OCI-LY7 (cell line): Measurements from ENCODE around the gene SMIM45.

Experiments
- CTCF ChIP-seq: fragments of 200-600 bp; sonication (generic); conservative IDR thresholded peaks from 2 replicates; pipeline ENCODE4 v1.5.1; 2014; ENCODE audit warnings: mild to moderate bottlenecking, antibody characterized with exemption, low read length, moderate library complexity, mixed read lengths
- EZH2phosphoT487 ChIP-seq: fragments of 200-600 bp; sonication (generic); IDR thresholded peaks from 2 replicates; pipeline ENCODE4 v1.6.1; 2018; ENCODE audit warnings: low read depth, borderline replicate concordance, mild to moderate bottlenecking, mixed run types, antibody characterized with exemption, low read length, moderate library complexity, mixed read lengths

DNA sequence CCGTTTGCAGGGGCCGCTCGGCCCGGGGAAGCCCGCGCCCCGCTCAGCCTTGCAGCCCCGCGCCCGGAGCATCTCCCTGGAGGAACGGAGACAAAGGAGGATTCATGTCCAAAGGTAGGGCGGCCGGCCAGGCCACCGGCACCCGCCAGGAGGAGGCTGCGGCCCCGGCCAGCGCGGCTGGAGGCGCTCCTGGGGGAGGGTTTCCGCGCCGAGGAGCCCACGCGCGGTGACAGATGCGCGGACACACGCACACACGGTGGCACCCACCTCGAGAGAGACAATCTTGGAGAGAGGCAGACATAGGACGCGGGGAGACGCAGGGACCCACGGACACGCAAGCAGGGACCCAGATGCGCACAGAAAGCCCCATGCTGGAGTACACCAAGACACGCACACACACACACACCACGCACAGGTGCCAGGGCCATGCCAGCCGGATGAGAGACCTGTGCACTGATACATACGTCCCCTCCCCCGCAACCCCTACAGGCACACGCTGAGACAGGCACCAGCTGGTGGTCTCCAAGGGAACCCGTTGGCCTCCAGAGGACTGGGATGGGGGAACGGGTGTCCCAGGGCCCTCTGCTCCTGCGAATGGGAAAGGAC lies 25.1 kb downstream of the SMIM45 start:
- no peak for TF ChIP-seq CTCF
- TF ChIP-seq EZH2phosphoT487: no peak
